NCI-H146 treated with DMSO at 0.1 percent for 48 hours (cell line): ENCODE measurements around the gene QRFP.

Experiments used
- DNase-seq: peaks from one replicate; lab custom pipeline; 2025; ENCODE audit not compliant: unreplicated experiment; lab: John Stamatoyannopoulos, UW

The QRFP gene

DNA sequence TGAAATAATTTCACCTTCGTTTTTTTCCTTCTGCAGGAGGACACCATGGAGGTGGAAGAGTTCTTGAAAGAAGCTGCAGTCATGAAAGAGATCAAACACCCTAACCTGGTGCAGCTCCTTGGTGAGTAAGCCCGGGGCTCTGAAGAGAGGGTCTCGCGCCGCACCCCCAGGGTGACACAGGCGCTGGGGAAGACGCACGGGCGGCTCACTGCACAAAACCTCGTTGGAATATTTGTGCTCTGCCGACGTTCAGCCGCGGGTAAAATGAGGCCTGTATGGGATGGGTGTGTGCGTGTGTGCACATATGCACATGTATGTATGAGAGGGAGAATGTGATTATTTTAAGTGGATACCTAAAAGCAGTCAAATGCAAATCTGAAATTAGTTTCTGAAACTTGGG is 24.5 kb downstream of the QRFP start:
- DNase-seq, result no peak

GRCh38 chr9:130871395-130872062 is 25.1 kb downstream of the QRFP start:
- no peak for DNase-seq

DNA sequence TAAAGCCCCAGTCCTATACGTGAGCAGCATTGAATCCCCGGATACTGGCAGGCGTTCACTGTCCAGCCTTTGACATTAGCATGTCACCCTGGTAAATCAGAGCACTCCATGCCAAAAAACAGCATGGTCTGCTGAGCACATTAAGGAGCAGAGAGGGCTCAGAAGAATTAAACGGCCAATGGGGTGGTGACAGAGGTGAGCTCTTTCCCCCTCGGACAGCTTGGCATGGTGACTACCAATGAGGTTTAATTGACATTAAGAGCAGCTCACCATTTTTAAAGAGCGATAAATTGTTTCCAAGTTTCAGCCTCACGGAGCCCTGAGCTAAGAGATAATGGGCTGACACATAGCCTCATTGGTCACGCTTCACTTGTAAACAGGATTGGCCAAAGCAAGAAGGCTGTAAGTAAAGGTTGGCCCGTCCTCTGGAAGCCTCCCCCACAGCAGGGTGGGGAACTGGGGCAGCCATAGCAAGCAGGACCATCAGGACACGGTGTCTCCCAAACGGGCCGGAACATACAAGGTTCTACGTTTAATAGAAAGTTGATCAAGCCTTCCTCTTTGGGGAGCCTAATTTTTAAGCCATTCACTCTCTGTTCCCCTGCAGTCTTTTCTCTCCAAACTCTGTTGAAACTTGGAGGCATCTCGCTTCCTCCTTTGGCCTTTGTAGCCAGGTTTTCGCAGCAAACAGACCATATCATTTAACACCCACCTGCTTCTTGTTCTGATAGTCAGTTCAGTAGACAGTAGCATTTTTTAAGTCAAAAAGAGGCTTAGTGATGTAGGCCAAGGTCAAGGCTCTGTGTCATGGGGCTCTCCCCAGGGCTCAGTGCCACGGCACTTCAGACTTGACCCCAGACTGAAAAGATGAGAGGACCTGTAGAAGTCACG is 25.9 kb downstream of the QRFP start:
- DNase-seq, result no peak

DNA sequence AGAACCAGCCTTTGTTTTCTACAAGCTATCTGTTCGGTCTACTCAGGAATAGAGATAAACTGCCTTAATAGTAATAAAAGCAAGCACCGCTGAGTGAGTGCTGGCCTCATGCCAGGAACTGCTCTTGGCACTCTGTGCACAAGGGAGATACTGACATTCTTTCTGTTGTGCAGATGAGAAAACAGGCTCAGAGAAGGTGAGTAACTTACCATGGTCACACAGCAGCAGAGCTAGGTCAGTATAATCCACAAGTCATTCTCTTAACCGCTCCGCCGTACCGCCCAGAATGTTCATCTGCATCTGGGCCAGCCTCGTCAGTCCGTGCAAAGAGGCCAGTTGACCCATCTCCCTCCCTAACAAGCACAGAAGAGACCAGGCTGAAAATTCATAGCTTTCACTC is 27.4 kb downstream of the QRFP start:
- DNase-seq, result no peak

GRCh38 chr9:130868230-130868629 is 28.4 kb downstream of the QRFP start:
- DNase-seq, result no peak

GRCh38 chr9:130867556-130867955 is 29.1 kb downstream of the QRFP start:
- no peak for DNase-seq

GRCh38 chr9:130866474-130866965 is 30.1 kb downstream of the QRFP start:
- peak; percentile 71 for DNase-seq

- DNase-seq, result no peak
These were observed 30.7 kb downstream of the QRFP start for GRCh38 chr9:130865921-130866320.

- DNase-seq, result no peak
These were observed 32.1 kb downstream of the QRFP start for GRCh38 chr9:130864541-130864940.

- no peak for DNase-seq
These were observed 33.9 kb downstream of the QRFP start for GRCh38 chr9:130862747-130863146.

- DNase-seq, result no peak
These were observed 34.4 kb downstream of the QRFP start for GRCh38 chr9:130862217-130862616.

DNA sequence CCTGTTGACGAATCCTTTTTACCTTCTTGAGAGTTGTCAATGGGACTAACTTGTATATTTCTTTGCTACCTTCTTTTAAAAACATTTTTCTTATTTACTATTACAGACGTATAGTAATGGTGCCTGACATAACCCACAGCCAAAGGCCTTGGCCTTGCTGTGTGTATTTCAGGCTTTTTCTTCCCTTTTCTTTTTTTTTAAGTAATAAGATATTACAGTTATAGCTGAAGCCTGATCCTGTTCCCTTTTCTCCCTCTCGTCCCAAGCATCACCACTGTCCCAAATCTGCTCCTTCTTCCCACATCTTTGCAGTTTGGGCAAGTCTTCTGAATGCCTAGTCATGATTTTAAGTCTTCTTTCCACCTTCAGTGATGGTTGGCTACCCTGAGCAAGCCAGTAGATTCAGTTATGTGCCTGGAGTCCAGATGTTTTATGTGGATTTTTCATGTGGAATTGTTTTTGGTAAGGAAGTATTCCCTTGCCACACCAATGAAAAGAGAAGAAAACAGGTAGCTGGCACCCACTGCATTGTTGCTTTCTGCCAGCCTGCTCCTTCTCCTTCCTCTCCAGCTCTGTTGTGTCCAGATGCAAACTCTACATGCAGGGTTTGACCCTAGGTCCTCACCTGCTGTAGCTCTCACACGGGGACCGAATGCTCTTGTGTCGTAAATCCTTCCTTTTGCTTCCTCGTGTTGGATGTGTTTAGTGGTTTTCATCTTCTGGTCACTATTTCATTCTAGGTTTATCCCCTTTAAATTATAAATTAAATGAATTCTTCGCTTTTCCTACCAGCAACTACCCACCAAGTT is 35.0 kb downstream of the QRFP start:
- DNase-seq, result no peak

DNA sequence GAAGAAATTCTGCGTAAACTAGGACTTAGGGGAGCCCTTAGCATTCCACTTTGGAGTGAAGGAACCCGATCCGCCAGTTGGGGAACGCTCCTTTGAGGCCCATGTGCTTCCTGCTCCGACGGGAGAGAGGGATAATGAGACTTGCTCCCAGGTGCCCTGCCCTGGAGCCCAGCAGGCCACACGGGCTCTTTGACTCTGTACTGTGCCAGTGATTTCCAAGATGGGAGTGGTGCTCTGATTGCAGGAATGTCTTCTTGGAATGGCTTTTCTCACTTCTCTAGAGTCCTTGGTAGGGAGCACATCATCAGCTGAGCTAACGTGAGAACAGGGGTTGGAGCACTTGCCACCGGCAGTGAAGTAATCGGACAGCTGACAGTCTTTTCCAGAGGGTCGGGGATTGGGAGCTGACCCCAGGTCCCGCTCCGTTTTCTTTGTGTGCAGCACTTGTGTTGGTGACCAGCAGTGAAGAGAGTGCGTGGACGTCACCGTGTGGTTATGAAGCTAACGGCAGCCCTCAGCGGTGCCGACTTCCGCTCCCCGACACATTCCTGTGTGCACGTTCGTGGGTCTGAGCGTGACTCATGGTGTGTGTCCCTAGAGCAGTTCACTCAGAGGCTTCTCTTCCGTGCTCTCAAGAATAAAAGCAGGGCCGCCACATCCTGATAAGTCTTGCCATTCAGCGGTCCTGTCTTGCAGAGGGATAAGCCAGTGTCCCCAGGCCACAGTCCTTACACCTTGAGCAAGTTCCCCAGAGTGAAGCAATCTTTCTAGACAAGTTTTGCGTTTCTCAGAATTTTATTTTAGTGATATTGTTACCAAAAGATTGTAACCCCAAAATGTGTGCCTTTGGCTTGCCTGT is 35.9 kb downstream of the QRFP start:
- no peak for DNase-seq

DNA sequence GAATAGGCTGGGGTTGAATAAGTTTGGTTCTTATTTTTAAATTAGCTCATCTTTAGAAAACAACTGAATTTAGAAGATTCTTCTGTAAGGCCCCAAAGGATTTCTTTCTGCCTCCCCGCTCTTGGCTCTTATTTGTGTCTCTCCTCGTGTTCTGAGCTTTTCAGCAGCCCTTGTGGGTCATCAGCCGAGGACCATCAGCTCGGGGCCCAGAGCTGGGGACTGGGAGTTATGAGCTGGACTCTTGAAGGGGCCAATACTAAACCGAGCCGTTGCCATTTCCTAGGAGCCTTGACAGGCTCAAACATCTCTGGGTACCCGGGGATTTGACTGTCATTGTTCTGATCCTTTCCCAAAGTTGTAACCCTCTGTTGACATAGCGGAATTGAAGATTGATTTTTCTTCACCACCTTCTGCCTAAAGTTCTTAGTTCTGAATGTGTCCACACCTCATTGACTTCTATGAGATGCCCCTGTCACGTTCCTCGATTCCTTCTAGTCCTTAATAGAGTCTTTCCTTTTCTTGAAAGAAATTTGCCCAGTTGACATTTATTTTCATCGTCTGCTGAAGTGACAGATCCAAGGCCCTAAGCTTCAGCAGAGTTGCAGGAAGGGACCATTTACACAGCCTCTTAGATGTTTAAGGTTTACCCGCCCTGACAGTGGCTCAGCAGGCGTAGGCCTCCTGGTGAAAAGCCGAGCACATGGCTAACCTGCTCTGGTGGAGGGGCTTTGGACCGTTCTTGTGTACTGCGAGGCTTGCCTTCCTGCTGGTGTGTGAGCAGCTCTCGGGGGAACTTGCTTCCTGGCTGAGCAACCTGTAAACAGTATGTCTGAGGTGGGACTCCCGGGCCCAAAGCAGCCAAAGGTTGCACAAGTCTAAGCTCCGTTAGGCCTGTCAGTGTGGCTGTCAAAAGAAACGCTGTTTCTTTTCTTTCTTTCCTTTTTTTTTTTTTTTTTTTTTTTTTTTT is 37.6 kb downstream of the QRFP start:
- no peak for DNase-seq

DNA sequence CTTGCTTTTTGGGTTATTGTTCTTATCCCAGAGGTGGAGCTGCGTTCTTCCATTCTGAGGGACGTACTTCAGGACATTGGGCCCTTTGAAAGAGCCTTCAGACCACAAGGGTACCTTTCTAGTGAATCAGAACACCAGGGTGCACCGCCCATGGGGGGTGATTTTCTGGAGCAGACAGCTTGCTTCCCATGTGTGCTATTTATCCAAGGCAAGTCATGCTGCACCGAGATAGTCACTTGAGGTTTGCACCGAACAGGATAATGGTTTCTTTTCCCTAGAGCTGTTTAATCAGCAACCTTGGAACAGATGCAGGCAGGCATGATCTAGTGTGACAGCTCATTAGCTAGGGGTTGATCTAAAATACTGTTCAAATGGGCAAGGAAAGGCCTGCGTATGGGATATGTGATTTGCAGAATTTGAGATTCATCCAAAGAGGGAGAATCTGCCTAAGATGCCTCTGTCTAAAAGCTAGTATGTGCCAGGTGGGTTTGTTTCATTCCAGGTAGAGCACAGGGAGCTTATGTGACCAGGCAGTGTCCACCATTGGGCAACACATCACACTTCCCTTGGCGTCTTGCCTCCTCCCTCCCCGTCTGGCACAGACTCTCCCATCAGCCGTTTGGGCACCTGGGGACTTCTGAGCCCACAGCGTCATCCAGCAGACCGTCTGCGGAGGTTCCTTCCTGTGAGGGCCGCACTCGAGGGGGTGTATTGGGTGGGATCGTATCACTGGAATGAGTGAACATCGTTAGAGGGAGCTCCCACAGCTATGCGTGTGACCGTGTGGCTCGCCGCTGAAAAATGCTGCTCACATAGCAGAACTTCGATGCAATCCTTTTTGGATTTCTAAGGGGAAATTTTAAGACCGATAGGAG is 38.5 kb downstream of the QRFP start:
- no peak for DNase-seq

DNA sequence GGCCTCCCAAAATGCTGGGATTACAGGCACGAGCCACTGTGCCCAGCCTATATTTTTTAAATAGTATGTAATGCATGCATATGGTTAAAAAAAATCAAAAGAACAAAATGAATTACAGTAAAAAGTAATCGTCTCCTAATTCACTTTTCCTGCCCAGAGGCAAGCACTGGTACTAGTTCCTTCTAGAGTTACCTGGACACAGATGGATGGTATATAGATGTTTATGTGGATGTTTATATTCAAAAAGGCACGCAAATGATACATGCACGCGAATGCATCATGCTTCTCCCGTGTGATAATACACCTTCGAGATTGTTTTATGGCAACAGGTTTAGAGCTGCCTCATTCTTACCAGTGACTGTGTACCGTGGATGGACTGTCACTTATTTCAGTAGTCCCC is 40.1 kb downstream of the QRFP start:
- no peak for DNase-seq

GRCh38 chr9:130854835-130855234 is 41.8 kb downstream of the QRFP start:
- DNase-seq, result no peak

GRCh38 chr9:130854092-130854491 is 42.5 kb downstream of the QRFP start:
- DNase-seq, result no peak
